SH-SY5Y (cell line): ENCODE measurements around the gene HSPB8.

Experiments
- GATA2 ChIP-seq: IDR thresholded peaks from 2 replicates; pipeline ENCODE4 v1.6.1; 2011; ENCODE audit warnings: mild to moderate bottlenecking, low read depth, low read length
- GATA3 ChIP-seq: IDR thresholded peaks from 2 replicates; pipeline ENCODE4 v1.6.1; 2011; ENCODE audit warnings: low read depth, mild to moderate bottlenecking, low read length, moderate library complexity

DNA sequence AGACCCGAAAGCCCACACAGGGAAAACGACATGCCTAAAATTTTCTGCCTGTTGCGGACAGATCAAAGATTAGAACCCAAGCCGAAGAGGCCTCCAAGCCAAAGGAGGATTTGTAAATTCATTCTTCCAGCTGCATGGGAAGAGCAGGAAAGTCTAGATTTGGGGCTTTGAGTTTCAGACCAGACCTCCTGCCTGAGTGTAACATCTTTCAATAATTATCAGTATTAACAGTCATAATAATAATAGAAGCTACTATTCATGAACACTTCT, 1.7 kb upstream of the HSPB8 start:
- no peak for TF ChIP-seq GATA2
- TF ChIP-seq GATA3, result no peak
